ENCODE data around the gene ZC3H4. TPM values are rescaled to one million over a fixed set of nuclear protein-coding genes. Genes with fewer than 3 reads are reported as not detected.

The ZC3H4 gene
- total RNA-seq, 1 donor from 2014 or later = 20.6 TPM

GRCh38 chr19:47036097-47036651 is 77.4 kb downstream of the ZC3H4 start:
- intact Hi-C loops (cut with DNase I) = loop anchor here (10.0 kb wide), 2 partner anchors 89 to 281 kb away; no protein-coding TSS in a partner anchor
- DNase-seq (peak; percentile 54), ATAC-seq (ENCODE audit: poor library complexity) (peak; percentile 66)

DNA sequence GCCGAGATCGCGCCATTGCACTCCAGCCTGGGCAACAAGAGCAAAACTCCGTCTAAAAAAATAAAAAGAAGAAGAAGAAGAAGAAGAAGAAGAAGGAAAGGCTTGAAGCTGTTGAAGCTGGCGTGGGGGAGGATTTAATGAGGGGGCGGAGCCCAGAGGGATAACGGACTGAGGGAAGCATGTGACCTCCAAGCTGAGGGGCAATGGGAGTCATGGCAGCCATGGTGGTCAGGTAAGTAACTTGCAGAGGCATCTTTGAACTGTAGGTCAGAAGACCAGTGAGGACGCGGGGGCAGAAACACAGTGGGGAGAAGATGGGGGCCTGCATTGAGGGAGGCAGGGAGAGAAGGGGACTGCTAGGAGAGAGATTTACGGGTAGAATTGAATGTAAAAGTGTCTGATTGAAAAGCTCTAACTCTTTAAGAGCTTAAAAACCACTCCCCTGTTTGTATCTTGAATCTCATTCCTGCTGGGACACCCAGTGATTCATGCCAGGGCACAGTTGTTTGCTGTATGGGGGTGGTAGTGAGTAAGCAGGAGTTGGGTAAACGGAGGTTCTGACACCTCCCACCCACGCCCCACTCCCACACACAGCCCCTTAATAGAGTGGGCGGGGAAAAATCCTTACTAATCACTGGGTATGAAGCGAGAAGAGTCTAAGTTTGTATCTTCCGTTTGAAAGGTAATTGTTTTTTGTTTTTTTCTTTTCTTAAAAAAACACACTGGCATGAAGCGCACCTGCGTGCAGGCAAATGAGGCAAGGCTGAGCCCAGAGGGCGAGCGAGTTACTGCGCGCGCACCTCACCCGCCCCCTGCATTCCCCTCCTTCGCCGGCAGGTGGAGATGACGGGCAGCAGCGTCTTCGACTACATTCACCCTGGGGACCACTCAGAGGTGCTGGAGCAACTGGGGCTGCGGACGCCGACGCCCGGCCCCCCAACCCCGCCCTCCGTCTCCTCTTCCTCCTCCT is 78.2 kb downstream of the ZC3H4 start:
- DNase-seq = peak; percentile 91
- ATAC-seq (ENCODE audit: poor library complexity) = peak; percentile 96
- intact Hi-C loops (cut with DNase I) = loop anchor here (10.0 kb wide), 2 partner anchors 89 to 281 kb away; no protein-coding TSS in a partner anchor

DNA sequence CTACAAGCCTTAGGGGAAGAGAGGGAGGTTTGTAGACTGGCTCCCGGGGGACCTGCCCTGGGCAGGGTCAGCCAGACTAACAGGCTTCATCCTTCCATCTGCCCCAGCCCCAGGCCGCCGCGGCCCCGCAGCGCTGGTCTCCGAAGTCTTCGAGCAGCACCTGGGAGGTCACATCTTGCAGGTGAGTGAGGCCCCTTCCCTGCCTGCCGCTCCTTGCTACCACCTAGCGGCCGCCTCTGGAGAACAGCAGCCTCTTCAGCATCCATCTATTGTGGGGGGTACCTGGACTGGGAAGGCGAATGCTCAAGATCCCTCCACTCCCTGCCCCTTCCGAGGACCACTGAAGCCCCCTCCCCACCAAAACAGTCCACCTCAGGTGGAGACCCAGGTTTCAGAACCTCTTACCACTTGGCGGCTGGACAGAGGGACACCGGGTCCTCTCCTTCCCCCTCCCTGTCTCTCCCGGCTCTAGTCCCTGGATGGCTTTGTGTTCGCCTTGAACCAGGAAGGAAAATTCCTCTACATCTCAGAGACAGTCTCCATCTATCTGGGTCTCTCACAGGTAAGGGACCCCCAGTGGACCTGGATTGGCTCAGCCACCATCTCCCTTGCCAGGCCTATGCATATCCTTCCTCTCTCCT is 81.3 kb downstream of the ZC3H4 start:
- DNase-seq (no peak), ATAC-seq (ENCODE audit: poor library complexity) (peak; percentile 36)
- intact Hi-C loops (cut with DNase I) = loop anchor here (10.0 kb wide), 2 partner anchors 93 to 277 kb away; no protein-coding TSS in a partner anchor

DNA sequence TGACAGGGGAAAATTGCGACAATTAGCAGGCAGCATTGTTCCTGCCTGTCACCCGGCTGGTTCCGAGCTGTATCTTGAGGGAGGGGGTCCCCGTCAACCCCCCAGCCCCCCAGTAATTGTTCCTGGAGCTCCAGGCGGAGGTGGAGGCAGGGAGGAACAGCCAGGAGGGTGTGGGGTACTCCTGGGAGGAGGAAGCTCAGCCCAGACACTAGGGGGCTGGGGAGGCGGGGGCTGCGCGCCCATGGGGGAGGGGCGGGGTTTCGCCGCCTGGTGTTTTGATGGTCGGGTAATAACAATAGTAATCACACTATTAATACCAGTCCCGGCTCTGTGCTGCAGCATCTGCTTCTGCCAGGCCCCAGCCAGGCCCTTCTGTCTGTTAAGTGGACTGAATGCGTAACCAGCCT is 85.4 kb downstream of the ZC3H4 start:
- intact Hi-C loops (cut with DNase I) = no loop called here
- ATAC-seq (ENCODE audit: poor library complexity) = no peak
- DNase-seq = no peak

DNA sequence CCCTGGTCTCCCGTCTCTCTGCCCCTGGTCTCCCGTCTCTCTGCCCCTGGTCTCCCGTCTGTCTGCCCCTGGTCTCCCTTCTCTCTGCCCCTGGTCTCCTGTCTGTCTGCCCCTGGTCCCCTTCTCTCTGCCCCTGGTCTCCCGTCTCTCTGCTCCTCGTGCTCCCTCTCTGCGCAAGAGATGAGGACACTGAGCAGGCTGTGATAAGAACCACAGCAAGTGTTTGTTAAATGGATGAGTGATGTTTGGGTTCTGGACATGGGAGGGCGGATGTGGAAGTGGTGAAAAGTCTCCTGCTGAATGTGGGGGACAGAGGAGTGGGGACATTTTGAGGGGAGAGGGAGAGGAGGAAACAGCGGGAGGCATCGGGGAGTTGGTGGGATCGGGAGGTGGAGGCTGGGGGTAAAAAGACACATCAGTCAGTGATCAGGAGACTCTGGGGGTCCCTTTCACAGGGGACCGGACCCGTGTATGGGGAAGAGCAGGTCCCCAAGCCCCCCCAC is 85.9 kb downstream of the ZC3H4 start:
- DNase-seq = no peak
- intact Hi-C loops (cut with DNase I) = no loop called here
- ATAC-seq (ENCODE audit: poor library complexity) = no peak

DNA sequence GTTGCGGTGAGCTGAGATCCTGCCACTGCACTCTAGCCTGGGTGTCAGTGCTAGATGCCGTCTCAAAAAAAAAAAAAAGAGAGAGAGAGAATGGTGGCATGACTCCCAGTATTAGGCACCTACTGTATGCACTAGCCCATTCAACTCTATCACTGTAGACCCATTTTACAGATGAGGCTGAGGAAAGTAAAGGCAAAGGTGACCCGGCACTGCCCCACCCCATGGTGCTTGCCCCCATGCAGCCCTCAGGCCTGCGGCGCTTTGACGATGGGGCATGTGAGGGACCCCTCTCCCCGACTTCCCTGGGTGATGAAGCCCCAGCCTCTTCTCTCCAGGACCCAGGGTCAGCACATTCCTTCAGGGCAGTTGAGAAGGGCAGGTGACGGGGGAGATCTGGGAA is 86.7 kb downstream of the ZC3H4 start:
- intact Hi-C loops (cut with DNase I) = no loop called here
- DNase-seq (no peak), ATAC-seq (ENCODE audit: poor library complexity) (no peak)

DNA sequence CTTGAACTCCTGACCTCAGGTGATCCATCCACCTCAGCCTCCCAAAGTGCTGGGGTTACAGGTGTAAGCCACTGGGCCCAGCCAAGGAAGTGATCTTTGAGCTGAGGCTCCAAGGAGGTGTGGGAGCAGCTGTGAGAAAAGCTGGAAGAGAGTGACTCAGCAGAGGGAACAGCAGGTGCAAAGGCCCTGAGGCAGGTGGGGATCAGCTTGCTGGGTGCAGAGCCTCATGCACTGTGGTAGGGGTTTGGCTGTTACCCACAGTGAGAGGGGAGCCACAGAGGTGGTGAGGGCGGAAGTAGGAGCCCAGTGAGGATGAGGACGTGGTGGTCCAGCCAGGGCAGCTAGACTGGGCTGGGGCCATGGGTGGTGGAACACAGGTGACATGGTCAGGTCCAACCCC is 87.4 kb downstream of the ZC3H4 start:
- DNase-seq = no peak
- intact Hi-C loops (cut with DNase I) = no loop called here
- ATAC-seq (ENCODE audit: poor library complexity) = no peak

DNA sequence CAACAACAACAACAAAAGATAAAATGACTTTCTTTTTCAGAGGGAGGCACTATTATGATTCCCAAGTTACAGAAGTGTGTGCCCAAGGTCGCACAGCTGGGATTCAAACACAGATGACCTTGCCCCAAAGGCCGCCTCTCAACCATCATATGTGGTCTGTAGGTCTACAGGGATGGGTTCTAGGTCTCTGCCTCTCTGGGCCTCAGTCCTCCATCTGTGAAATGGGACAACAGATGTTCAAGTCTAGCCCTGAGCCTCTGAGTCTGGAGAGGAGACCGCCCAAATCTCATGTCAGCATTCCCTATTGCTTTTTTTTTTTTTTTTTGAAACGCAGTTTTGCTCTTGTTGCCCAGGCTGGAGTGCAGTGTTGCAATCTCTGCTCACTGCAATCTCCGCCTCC is 89.1 kb downstream of the ZC3H4 start:
- ATAC-seq (ENCODE audit: poor library complexity) = no peak
- intact Hi-C loops (cut with DNase I) = no loop called here
- no peak for DNase-seq

DNA sequence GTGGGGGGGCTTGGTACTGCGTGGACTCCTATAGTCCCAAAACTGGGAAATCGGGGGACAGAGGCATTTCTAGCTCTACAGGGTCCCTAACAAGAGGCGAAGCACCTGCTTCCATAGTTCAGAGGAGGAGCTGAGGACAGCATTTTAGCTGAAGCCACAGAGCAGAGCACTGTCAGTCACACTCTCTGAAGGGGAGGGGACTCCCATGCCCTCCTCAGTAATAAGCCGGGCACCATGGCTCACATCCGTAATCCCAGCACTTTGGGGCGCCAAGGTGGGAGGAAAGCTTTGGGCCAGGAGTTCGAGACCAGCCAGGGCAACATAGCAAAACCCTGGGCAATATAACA is 90.2 kb downstream of the ZC3H4 start:
- DNase-seq = no peak
- intact Hi-C loops (cut with DNase I) = no loop called here

DNA sequence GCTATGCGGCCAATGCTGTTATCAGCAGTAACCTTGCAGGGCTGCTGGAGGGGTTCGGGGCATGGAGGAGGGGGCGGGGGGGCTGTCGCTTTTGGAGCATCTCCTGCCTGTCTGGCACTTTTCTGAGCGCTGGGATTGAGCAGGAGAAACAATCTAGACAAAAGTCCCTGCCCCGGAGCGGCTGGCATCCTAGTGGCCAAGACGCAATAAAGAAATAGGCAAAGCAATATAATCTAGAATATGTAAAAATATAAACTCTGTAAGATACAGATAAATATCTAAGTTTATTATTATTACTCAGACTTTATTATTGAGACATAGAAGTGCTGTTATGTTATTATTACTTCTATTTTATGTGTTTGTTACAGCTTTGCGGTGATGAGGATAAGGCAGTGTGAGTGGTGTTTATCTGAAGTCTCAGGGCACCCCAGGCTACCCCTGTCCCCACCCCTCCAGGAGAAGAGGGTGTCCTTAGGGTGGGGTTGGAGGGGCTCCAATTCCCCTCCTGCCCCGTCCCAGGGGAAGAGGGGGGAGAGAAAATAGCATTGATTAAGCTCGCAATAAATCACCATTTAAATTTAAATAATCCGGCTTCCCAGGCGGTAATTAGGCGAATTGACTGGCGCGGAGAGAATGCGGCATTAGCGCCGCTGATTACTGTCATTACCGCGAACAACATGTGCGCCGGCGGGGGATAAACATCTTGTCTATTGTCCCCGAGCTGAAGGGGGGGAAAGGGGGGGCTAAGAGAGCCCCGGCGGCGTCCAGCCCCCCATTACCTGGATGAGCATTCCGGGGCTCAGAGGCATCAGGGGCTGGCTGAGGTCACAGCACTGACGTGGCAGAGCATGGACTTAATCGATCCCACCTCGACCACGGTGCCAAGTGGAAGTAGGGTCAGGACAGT is 90.8 kb downstream of the ZC3H4 start:
- DNase-seq = no peak
- intact Hi-C loops (cut with DNase I) = no loop called here

More for the DNA sequence above, 90.2 kb downstream of the ZC3H4 start:
- no peak for ATAC-seq (ENCODE audit: poor library complexity)

DNA sequence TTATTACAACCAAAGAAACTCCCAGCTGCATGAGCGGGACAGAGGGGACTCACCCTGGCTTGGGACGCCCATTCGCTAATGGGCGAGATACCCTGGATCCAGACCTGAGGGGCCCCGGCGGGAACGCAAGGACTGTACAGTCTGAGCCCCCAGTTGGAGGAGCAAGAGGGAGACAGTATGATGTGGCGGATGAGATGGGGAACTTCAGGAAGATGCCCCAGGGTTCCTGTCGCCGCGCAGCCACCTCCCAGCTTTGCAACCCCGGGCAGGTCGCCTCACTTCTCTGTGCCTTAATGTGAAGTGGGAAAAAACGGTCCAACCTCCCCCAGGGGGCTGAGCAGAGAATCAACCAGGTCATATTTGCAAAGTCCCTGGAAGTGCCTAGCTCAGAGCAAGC is 91.4 kb downstream of the ZC3H4 start:
- ATAC-seq (ENCODE audit: poor library complexity) (no peak), DNase-seq (no peak)
- intact Hi-C loops (cut with DNase I) = no loop called here

More for the DNA sequence above, 90.8 kb downstream of the ZC3H4 start:
- ATAC-seq (ENCODE audit: poor library complexity) = no peak

GRCh38 chr19:47021536-47022139 is 91.9 kb downstream of the ZC3H4 start:
- ATAC-seq (ENCODE audit: poor library complexity) (no peak), DNase-seq (no peak)
- intact Hi-C loops (cut with DNase I) = no loop called here

DNA sequence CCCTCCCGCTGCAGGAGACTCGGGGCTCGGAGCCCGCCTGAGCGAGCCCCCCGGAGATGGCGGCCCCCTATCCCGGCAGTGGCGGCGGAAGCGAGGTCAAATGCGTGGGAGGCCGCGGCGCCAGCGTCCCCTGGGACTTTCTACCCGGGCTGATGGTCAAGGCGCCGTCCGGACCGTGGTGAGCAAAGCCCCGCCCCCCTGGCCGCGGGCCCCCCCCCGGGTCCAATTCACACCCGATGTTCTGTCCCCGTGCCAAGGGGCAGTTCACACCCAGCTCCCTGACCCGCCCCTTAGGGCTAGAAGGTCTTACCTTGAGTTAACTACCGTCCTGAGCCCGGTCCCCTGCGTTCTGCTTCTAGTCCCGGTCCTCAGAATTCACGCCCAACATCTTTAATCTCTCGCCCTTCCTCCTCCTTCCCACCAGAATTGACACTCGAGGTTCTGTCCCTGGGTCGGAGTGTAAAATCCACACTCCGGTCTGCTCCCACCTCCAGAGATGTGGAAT is 92.5 kb downstream of the ZC3H4 start:
- intact Hi-C loops (cut with DNase I) = no loop called here
- DNase-seq (no peak), ATAC-seq (ENCODE audit: poor library complexity) (no peak)

GRCh38 chr19:47020132-47020805 is 93.3 kb downstream of the ZC3H4 start:
- ATAC-seq (ENCODE audit: poor library complexity) (no peak), DNase-seq (no peak)
- intact Hi-C loops (cut with DNase I) = no loop called here

DNA sequence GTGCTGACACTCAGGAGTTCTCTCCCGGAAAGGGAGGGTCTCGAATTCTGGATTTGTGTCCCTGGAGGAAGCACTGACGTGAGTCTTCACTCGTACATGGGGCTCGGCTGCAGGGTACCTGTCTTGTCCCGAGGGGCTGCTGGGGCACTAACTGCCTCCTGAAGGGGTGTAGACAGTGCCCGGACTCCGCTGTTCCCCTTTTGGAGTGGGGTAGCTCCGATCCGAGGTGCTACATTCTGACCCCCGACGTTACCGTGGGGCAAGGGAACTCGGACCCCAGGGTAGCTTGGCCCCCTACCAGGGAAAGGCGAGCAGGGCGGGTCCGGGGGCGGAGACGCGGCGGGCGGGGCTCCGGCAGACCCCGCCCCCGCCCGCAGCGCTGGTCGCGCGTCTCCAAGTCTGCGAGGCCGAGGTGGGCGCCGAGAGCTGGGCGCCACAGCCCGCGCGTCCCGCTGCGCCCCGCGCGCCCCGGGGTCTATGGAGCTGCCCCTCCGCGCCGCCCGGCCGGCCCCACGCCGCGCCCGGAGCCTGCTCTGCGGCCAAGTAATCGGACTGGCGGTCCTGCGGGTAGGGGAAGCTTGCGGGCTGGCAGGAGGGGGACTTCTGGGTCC is 94.0 kb downstream of the ZC3H4 start, which contains the start of gene NPAS1:
TSS of gene NPAS1 (plus strand) at position 407 of the 611 bp plus-strand sequence. CDS start 1,211 bp downstream, outside the sequence.
- ATAC-seq (ENCODE audit: poor library complexity) (no peak), DNase-seq (no peak)
- intact Hi-C loops (cut with DNase I) = no loop called here

DNA sequence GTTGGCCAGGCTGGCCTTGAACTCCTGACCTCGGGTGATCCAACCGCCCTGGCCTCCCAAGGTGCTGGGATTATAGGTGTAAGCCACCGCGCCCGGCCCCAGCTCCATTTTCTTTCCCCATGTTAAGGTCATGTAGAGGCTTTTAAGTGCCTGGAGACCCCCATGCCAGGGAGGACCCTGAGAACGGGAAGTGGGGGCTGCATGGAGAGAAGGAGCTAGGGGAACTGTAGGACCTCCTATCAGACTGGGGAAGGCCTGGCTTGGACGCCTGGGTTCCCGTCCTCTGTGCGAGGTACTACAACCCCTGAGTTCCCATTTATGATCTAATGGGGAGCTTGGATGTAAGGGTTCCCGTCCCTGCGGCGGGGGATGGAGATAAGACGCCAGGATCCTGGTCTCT is 94.7 kb downstream of the ZC3H4 start:
- DNase-seq (no peak), ATAC-seq (ENCODE audit: poor library complexity) (no peak)
- intact Hi-C loops (cut with DNase I) = no loop called here
